GM18951 (cell line): ENCODE measurements around the gene DIDO1.
"Not testable (repeated sequence)": the region's sequence is repeated elsewhere in the genome, so short reads cannot be mapped to it uniquely, and the experiment has no call there.

Source experiments
- POLR2A ChIP-seq: IDR thresholded peaks from 4 replicates; pipeline ENCODE4 v1.6.1; 2011; ENCODE audit warnings: mild to moderate bottlenecking; ENCODE audit not compliant: insufficient read length, insufficient read depth; ENCODE audit errors: extremely low read depth
- in situ Hi-C: fragments of 300-500 bp; cut with MboI; formaldehyde crosslinking; loops from one replicate; pipeline ENCODE4 v1.12.0; 2022; ENCODE audit warnings: low sequenced_read_pairs, mixed read lengths, inconsistent platforms; ENCODE audit not compliant: unreplicated experiment

DIDO1 gene

DNA sequence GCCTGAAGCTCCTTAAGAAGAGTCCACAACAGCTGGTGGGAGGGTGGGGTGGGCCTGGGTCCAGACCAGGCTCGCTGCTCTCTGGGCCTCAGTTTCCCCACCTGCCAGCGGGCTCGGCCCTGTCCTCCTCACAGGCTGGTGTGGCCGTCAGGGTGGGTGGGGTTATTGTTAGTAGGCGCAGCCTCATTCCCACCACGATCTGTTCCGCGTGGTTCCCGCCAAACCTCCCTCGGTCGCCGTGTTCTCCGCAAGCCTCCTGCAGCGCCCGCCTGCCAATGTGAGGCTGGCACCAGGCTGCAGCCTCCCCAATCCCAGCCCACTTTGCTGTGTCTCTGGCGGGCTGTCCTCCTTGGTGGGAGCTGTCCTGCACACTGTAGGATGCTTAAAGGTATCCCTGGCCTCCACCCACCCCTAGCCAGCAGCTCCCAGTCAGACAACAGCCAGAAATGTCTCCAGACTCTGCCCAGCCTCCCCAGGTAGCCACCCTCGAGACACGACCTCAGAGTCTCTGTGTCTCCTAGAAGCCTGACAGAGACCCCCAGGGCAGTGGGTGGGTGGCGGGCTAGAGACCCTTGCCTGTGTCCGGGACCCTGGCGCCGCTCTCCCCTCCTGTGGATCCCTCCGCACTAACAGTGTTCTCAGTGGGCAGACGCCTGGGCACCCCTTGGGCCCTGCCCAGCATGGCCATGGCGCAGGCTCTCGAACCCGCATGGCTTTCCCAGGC, 41.5 kb upstream of the DIDO1 start:
- in situ Hi-C loops = no loop called here

DNA sequence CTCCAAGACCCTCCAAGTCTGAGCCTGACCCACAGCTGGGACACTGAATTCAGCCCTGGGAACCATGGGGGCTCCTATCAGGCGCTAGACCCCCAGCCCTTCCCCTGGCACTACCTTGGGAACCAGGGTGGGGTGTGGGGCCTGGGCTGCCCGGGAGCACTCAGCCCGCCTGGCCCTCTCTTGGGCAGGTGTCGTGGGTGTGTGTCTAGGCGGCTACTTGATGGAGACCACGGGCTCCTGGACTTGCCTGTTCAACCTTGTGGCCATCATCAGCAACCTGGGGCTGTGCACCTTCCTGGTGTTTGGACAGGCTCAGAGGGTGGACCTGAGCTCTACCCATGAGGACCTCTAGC, 40.8 kb upstream of the DIDO1 start:
- in situ Hi-C loops = no loop called here
- no peak for TF ChIP-seq POLR2A

More for the DNA sequence above, 41.5 kb upstream of the DIDO1 start:
- TF ChIP-seq POLR2A = no peak

DNA sequence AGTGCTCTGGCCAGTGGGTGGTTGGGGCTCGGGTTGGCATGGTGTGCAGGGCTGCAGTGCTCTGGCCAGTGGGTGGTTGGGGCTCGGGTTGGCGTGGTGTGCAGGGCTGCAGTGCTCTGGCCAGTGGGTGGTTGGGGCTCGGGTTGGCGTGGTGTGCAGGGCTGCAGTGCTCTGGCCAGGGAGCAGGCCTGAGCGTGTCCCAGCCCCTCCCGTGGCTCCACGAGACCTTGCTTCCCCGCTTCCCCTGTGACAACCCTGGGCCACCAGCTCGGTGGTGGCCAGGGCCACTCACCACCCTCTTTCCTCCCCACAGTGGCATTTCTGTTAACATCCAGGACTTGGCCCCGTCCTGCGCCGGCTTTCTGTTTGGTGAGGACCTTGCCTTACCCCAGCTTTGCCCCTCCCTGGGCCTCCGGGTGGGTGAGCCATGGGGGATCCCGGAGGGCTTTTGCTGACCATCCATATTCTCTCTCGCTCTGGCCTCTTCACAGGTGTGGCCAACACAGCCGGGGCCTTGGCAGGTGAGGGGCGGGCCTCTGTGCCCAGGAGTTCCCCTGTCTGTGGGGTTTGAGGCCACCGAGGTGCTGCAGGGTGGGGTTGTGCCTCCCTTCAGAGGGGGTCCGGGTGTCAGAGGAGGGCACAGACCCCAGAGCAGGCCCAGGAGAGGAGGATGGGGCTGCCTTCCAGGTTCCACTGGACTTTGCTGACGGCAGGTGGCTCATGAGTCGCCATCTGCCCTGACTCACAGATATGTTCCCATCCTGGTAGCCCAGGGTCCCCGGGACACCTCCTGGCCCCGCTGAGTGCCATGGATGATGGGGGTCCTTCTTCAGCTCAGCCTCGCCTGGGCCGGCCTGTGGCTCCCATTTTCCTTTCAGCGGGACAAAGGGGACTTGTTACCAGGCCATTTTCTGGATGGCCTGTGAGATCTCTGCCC, 40.2 kb upstream of the DIDO1 start:
- in situ Hi-C loops = no loop called here
- no peak for TF ChIP-seq POLR2A

DNA sequence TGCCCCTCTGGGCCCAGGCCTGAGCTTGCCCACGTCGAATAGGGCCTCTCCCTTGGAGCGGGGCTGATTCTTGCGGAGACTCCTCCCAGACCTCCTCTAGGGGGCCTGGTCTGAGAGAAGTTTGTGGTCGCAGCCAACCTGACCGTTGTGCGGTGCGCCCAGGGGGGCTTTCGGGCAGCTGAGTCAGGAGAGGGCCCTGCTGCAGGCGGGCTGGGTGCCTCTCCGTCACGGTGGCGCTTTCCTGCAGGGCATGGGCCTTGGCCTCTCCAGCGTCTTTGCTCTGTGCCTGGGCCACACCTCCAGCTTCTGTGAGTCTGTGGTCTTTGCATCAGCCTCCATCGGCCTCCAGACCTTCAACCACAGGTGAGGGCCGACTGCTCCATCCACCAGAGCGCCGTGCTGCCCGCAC, 39.1 kb upstream of the DIDO1 start:
- in situ Hi-C loops = no loop called here
- TF ChIP-seq POLR2A = no peak

DNA sequence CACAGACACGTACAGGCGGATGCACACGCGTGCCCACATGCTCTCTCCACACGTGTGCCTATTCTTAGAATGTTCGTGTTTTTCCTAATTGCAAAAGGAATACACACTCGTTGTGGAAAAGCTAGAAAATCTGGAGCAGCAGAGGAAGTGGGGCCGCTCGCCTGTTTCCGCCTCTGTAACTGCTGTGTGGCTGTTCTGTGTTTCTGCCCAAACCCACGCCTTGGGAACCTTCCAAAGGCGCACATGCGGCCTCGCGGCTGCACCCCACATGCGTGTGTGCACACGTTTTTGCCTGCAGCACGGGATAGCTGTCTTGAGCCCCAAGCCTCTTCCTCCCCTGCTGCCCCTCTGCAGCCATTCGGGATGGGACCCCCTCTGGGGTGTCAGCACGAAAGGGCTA, 38.4 kb upstream of the DIDO1 start:
- in situ Hi-C loops = no loop called here
- TF ChIP-seq POLR2A = no peak

DNA sequence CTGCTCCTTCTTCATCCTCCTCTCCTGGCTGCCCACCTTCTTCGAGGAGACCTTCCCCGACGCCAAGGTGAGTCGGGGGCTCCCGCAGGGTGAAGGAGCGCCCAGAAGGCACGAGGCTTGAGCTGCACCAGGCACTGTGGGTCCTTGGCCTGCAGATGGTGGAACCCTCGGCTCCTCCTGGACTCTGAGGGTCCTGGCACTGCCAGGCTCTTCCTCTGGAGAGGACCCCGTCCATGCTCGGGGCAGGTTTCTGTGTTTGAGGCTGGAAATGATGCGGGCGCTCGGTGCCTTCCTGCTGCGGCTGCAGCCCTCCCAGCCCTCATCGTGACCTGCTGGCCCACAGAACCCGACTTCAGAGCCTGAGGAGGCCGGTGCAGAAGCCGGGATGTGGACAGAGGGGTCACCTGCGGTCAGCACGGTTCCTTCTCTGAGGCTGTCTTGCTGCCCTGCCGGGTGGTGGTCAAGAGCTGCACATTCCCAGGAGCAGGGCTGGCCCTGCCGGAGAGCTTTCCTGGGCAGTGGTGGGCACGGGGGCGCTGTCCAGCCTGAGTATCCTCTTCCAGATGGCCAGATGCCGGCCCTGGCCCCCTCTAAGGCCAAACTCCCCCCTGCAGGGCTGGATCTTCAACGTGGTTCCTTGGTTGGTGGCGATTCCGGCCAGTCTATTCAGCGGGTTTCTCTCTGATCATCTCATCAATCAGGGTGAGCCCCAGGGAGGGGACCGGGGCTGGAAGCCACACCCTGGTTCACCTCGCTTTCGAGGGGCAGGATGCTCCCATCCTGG, 37.5 kb upstream of the DIDO1 start:
- in situ Hi-C loops = no loop called here
- no peak for TF ChIP-seq POLR2A

DNA sequence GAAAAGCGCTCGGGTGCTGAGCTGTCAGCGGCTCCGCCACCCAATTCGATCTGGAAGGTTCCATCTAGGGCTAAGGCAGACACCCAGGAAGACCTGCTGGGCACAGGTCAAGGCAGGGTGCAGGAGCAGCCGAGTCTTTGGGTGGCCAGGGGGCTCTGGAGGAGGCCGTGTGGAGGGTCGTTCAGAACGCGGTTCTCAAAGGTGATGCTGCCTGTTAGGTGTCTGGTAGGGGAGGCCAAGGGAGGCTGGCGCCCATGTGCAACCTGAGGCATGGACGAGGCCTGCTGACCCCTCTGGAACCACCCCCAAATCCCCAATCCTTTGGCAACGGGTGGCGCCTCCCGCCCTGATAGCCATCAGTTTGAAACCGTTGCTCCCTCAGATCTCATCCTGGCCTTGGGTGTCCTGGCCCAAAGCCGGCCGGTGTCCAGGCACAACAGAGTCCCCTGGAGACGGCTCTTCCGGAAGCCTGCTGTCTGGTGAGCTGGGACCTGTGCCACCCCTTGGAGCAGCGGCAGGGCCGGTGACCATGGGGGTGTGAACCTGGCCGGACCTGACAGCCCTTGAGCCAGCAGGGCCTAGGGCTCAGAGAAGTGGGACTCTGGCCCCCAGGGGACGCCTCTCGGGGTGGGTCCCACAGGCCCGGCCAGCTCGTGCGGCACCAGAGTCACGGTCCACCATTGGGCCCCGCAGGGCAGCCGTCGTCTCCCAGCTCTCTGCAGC, 36.7 kb upstream of the DIDO1 start:
- in situ Hi-C loops = no loop called here
- peak; percentile 22 for TF ChIP-seq POLR2A

DNA sequence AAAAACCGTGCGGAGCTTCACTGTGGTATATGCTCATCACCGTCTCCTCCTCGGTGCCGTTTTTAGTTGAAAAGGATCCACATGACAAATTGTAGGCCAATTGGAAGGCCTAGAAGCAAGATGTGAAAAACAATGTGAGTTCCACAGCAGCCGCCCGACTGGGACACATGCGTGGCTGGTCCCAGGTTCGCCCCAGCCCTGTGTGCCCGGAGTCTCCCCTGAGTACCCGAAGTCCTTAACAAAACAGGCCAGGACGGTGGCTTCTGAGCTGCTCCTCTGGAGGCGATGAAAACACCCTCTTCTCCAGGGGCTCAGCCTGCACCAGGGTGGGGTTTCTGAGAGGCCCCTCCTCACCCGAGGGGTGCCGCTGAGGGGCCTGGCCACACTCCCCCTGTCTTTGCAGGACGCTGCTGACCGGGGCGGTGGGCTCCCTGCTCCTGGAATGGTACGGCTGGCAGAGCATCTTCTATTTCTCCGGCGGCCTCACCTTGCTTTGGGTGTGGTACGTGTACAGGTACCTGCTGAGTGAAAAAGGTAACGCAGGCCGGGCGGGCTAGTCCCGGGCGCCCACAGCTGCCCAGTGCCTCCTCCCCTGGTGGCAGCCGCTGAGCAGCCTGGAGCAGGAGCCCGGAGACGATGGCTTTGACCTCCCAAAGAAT, 36.0 kb upstream of the DIDO1 start:
- in situ Hi-C loops = no loop called here
- TF ChIP-seq POLR2A = no peak

DNA sequence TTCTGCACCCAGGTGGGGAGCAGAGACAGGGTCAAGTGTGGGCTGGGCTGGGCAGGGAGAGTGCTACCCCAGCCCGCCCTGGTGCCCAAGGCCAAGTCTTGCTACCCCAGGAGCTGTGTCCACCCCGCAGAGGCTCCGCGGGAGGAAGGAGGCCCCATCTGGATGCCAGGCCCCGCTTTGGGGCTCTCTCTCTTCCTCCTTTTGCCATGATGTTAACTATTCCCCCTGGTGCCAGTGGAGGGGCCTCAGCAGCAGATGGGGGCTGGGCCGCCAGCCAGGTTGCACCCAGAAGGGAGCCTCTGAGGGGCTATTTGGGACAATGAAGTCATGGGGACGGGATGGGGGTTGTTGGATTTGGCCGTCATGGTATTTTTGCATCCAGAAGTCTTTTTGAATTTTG, 35.5 kb upstream of the DIDO1 start:
- in situ Hi-C loops = no loop called here
- no peak for TF ChIP-seq POLR2A

DNA sequence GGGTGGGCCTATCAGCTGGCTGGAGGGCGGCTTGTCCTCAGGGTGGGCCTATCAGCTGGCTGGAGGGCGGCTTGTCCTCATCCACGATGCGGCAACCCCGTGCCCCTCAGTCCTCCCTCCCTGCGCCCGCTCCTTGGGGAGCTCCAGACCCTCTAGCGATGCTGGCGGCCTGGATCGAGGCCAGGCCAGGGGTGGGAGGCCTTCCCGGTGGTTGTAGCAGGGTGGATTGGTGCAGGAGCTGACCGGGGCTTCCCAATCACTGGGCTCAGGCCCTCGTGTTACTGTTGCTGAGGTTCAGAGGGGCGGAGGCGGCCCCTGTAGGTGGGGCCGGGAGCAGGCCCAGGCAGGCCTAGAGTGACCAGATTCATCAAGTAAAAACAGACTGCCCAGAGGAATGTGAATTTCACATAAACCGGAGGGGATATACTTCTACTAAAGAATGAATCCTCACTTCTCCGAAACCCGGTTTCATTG, 35.0 kb upstream of the DIDO1 start:
- TF ChIP-seq POLR2A = no peak
- in situ Hi-C loops = no loop called here

DNA sequence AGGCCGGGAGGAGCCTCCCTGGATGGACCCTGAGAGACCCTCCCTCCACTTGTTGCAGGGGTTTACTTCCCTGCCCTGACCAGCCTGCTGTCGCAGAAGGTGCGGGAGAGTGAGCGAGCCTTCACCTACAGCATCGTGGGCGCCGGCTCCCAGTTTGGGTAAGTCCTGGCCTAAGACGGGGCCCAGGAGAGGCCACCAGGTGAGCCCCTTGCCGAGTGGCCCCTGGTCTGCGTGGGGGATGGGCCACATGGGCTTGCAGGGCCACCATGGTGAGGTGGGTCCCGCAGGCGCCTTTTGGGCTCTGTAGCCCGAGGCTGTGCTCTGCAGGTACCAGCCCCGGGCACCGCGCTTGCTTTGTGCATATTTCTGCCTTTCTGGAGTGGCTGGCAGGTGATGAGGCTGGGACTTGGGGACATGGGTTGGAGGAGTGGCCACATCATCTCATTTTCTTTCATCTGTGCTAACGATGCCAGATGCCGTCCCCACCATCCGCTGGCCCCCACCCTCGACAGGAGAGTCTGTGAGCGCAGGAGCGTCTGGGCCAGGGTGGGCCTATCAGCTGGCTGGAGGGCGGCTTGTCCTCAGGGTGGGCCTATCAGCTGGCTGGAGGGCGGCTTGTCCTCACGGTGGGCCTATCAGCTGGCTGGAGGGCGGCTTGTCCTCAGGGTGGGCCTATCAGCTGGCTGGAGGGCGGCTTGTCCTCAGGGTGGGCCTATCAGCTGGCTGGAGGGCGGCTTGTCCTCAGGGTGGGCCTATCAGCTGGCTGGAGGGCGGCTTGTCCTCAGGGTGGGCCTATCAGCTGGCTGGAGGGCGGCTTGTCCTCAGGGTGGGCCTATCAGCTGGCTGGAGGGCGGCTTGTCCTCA, 34.4 kb upstream of the DIDO1 start:
- in situ Hi-C loops = not testable (repeated sequence)
